OCI-LY7 (cell line): ENCODE results near the gene C2CD4C. TPM values are rescaled to one million over a fixed set of nuclear protein-coding genes. Genes with fewer than 3 reads are reported as not detected.
"Not testable (repeated sequence)": the region's sequence is repeated elsewhere in the genome, so short reads cannot be mapped to it uniquely, and the experiment has no call there.

Experiments used
- BruUV-seq: library from RNA; stranded (reverse); fragments of 400-500 nt; replicated peaks from 2 replicates; lab custom pipeline; 2021; lab: Mats Ljungman, UMichigan
- CTCF ChIA-PET: fragments of 300-600 bp; sonication (Branson Sonifier 250); formaldehyde crosslinking; loops from one replicate; lab custom pipeline; 2022; ENCODE audit warnings: antibody characterized with exemption; ENCODE audit not compliant: unreplicated experiment; lab: Charles Lee
- POLR2A ChIA-PET: fragments of 300-600 bp; sonication (Branson Sonifier 250); formaldehyde crosslinking; loops from one replicate; lab custom pipeline; 2022; ENCODE audit warnings: antibody characterized with exemption; lab: Charles Lee
- DNase-seq: peaks from one replicate; pipeline ENCODE4 v3.0.0-alpha.2; 2015; ENCODE audit warnings: low spot score
- H2AFZ ChIP-seq: fragments of 200-600 bp; sonication (generic), shearing (Covaris generic); 2 replicates; pipeline ENCODE4 v1.6.1; 2014; ENCODE audit warnings: mild to moderate bottlenecking, antibody characterized with exemption, low read length, moderate library complexity
- H3K27ac ChIP-seq: fragments of 200-600 bp; sonication (generic); 2 replicates; pipeline ENCODE4 v1.5.1; 2014; ENCODE audit warnings: mixed run types, low read depth, mild to moderate bottlenecking, moderate library complexity, low read length, inconsistent platforms; ENCODE audit not compliant: poor library complexity, severe bottlenecking
- H3K36me3 ChIP-seq: fragments of 200-600 bp; sonication (generic); 2 replicates; pipeline ENCODE4 v1.6.1; 2014; ENCODE audit warnings: mild to moderate bottlenecking, antibody characterized with exemption, low read length, moderate library complexity, mixed read lengths; ENCODE audit not compliant: insufficient read depth
- H3K4me1 ChIP-seq: fragments of 200-600 bp; sonication (generic); 2 replicates; pipeline ENCODE4 v1.5.1; 2014; ENCODE audit warnings: mild to moderate bottlenecking, low read length; ENCODE audit not compliant: insufficient read depth, poor library complexity, severe bottlenecking
- H3K4me2 ChIP-seq: fragments of 200-600 bp; sonication (generic); 2 replicates; pipeline ENCODE4 v1.6.1; 2014; ENCODE audit warnings: mild to moderate bottlenecking, low read length
- H3K4me3 ChIP-seq: fragments of 200-600 bp; sonication (generic); 2 replicates; pipeline ENCODE4 v1.5.1; 2014; ENCODE audit warnings: mild to moderate bottlenecking, low read depth, low read length; ENCODE audit not compliant: poor library complexity, severe bottlenecking
- H3K79me2 ChIP-seq: fragments of 200-600 bp; sonication (generic); 2 replicates; pipeline ENCODE4 v1.6.1; 2016; ENCODE audit warnings: low read depth, mild to moderate bottlenecking, low read length, moderate library complexity, mixed read lengths; ENCODE audit not compliant: insufficient read depth
- H3K9me2 ChIP-seq: fragments of 200-600 bp; sonication (generic); 2 replicates; pipeline ENCODE4 v1.6.1; 2016; ENCODE audit warnings: mild to moderate bottlenecking, low read length, mixed read lengths; ENCODE audit not compliant: insufficient read depth
- H3K9me3 ChIP-seq: fragments of 200-600 bp; sonication (generic); 2 replicates; pipeline ENCODE4 v1.6.1; 2014; ENCODE audit warnings: mild to moderate bottlenecking, mixed run types, low read length, mixed read lengths
- H4K20me1 ChIP-seq: fragments of 200-600 bp; sonication (generic); 2 replicates; pipeline ENCODE4 v1.6.1; 2014; ENCODE audit warnings: mild to moderate bottlenecking, antibody characterized with exemption, low read length, moderate library complexity, mixed read lengths; ENCODE audit not compliant: insufficient read depth
- EZH2phosphoT487 ChIP-seq: fragments of 200-600 bp; sonication (generic); IDR thresholded peaks from 2 replicates; pipeline ENCODE4 v1.6.1; 2018; ENCODE audit warnings: low read depth, borderline replicate concordance, mild to moderate bottlenecking, mixed run types, antibody characterized with exemption, low read length, moderate library complexity, mixed read lengths
- intact Hi-C: fragments of 100-400 bp; cut with micrococcal nuclease; formaldehyde crosslinking; loops from one replicate; pipeline ENCODE4 v1.10.0; 2022; ENCODE audit not compliant: unreplicated experiment
- total RNA-seq, 2 experiments: library from RNA; depleted of rRNA in 1 of 2; stranded (reverse); fragments of >200 nt in 1 of 2; shearing (Covaris generic) in 1 of 2; gene quantifications; 2 replicates each; pipeline ENCODE4 v1.2.3, GENCODE V29; 2014 to 2022
- TF ChIP-seq, protein P1 (sequence below): fragments of 200-600 bp; sonication (generic); conservative IDR thresholded peaks from 2 replicates; pipeline ENCODE4 v1.5.1; 2014; ENCODE audit warnings: mild to moderate bottlenecking, antibody characterized with exemption, low read length, moderate library complexity, mixed read lengths

C2CD4C gene
- total RNA-seq, 2 experiments from 2014 or later = 0.16 to 0.59 TPM

DNA sequence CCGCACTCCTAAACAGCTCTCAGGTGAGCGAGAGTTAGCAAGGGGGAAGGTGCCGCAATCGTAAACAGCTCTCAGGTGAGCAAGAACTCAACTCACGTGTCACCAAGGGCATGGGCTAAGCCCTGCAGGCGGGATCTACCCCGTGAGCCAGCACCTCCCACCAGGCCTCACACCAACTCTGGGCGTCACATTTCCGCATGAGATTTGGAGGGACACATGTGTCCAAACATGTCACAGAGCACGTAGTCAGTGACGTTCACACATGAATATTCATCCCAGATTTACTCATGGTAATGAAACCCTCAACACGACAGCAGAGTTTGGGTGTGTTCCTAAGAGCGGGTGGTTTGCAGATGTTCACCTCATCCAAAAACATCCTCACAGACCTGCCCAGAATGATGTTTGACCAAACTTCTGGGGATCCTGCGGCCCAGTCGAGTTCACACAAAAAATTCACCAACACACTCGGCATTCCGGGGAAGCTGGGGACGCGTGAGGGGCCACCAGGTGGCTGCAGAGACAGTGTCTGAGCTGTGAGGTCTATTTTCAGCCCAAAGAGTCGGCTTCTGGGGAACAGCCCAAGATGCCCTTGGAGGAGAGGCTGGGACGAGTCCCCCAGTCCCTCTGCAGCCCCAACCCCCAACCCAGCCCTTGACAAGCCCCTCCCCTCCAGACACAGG lies 19.6 kb downstream of the C2CD4C start:
- Histone ChIP-seq H3K9me3 (no peaks in the 10 kb centered on the region), H3K79me2 (no peaks in the 10 kb centered on the region), H3K9me2 (no peaks in the 10 kb centered on the region), H3K27ac (no peak overlapping the region), H3K4me2 (no peak overlapping the region), H3K36me3 (no peaks in the 10 kb centered on the region), H2AFZ (no peak overlapping the region), H4K20me1 (no peaks in the 10 kb centered on the region), H3K4me3 (no peak overlapping the region), H3K4me1 (peaks cover 13% of the 10 kb centered on the region)
- BruUV-seq = no TSS peak
- ChIA-PET POLR2A (no interaction called here), CTCF (no interaction called here)
- no peak for DNase-seq
- intact Hi-C loops = no loop called here
- TF ChIP-seq EZH2phosphoT487 = no peak
- TF ChIP-seq, protein P1, sequence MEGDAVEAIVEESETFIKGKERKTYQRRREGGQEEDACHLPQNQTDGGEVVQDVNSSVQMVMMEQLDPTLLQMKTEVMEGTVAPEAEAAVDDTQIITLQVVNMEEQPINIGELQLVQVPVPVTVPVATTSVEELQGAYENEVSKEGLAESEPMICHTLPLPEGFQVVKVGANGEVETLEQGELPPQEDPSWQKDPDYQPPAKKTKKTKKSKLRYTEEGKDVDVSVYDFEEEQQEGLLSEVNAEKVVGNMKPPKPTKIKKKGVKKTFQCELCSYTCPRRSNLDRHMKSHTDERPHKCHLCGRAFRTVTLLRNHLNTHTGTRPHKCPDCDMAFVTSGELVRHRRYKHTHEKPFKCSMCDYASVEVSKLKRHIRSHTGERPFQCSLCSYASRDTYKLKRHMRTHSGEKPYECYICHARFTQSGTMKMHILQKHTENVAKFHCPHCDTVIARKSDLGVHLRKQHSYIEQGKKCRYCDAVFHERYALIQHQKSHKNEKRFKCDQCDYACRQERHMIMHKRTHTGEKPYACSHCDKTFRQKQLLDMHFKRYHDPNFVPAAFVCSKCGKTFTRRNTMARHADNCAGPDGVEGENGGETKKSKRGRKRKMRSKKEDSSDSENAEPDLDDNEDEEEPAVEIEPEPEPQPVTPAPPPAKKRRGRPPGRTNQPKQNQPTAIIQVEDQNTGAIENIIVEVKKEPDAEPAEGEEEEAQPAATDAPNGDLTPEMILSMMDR = no peak

DNA sequence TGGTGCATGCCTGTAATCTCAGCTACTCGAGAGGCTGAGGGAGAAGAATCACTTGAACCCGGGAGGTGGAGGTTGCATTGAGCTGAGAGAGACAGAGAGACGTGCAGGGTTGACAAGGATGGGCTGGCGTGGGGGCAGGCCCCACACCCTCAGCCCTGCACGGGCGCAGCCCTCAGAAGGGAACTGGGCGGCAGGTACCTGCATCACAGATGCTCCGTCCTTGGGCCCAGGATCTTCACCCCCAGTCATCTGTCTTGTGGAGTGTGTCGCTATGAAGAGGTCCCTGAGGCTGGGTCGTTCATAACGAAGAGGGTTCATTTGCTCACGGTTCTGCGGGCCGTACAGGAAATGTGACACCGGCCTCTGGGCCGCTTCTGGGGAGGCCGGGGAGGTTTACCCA lies 20.3 kb downstream of the C2CD4C start:
- peaks cover 20% of the 10 kb centered on the region for H3K4me1 ChIP-seq
- H4K20me1 ChIP-seq = no peaks in the 10 kb centered on the region
- CTCF ChIA-PET = no interaction called here
- H3K4me2 ChIP-seq = no peak overlapping the region
- POLR2A ChIA-PET = no interaction called here
- no peaks in the 10 kb centered on the region; the same call in 1 of the 2 replicates for H3K9me3 ChIP-seq
- H3K79me2 ChIP-seq = no peaks in the 10 kb centered on the region
- DNase-seq = no peak
- intact Hi-C loops = no loop called here
- H3K4me3 ChIP-seq = no peak overlapping the region
- H3K36me3 ChIP-seq = no peaks in the 10 kb centered on the region
- no peak overlapping the region for H3K27ac ChIP-seq
- TF ChIP-seq, protein P1 = no peak
- no peak for TF ChIP-seq EZH2phosphoT487
- no TSS peak for BruUV-seq
- no peaks in the 10 kb centered on the region for H3K9me2 ChIP-seq
- no peak overlapping the region for H2AFZ ChIP-seq

DNA sequence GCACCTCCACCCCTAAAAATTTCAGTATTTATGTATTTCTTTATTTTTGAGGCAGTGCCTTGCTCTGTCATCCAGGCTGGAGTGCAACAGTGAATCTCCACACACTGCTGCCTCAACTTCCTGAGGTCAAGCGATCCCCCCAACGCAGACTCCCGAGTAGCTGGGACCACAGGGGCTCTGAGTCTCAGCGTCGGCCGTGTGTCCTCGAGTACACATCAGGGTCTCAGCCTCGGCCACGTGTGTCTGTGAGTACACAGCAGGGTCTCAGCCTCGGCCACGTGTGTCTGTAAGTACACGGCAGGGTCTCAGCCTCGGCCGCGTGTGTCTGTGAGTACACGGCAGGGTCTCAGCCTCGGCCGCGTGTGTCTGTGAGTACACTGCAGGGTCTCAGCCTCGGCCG lies 21.2 kb downstream of the C2CD4C start:
- BruUV-seq = no TSS peak
- Histone ChIP-seq H2AFZ (no peak overlapping the region), H3K4me2 (no peak overlapping the region), H3K4me1 (peaks cover 29% of the 10 kb centered on the region), H3K9me2 (no peaks in the 10 kb centered on the region), H4K20me1 (no peaks in the 10 kb centered on the region), H3K79me2 (no peaks in the 10 kb centered on the region), H3K9me3 (no peaks in the 10 kb centered on the region; the same call in 1 of the 2 replicates), H3K4me3 (no peak overlapping the region), H3K36me3 (no peaks in the 10 kb centered on the region), H3K27ac (no peak overlapping the region)
- no peak for TF ChIP-seq EZH2phosphoT487
- TF ChIP-seq, protein P1 = no peak
- intact Hi-C loops = no loop called here
- POLR2A ChIA-PET = no interaction called here
- no peak for DNase-seq
- CTCF ChIA-PET = no interaction called here

DNA sequence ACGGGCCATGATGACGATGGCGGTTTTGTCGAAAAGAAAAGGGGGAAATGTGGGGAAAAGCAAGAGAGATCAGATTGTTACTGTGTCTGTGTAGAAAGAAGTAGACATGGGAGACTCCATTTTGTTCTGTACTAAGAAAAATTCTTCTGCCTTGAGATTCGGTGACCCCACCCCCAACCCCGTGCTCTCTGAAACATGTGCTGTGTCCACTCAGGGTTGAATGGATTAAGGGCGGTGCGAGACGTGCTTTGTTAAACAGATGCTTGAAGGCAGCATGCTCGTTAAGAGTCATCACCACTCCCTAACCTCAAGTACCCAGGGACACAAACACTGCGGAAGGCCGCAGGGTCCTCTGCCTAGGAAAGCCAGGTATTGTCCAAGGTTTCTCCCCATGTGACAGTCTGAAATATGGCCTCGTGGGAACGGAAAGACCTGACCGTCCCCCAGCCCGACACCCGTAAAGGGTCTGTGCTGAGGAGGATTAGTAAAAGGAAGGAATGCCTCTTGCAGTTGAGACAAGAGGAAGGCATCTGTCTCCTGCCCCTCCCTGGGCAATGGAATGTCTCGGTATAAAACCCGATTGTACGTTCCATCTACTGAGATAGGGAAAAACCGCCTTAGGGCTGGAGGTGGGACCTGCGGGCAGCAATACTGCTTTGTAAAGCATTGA lies 22.2 kb downstream of the C2CD4C start:
- H3K27ac ChIP-seq, H3K9me2 ChIP-seq, H4K20me1 ChIP-seq, CTCF ChIA-PET, intact Hi-C loops, H3K36me3 ChIP-seq, POLR2A ChIA-PET, H3K4me3 ChIP-seq, DNase-seq, H3K4me2 ChIP-seq, H3K79me2 ChIP-seq, BruUV-seq, H2AFZ ChIP-seq, H3K9me3 ChIP-seq: not testable (repeated sequence)
- peaks cover 36% of the 10 kb centered on the region for H3K4me1 ChIP-seq
